Stimulated activated CD8-positive, alpha-beta memory T cell treated with anti-CD3 and anti-CD28 coated beads, Interleukin-4, amount 100 ng/mL, for 1 hour (primary cell): ENCODE measurements around the gene ZSCAN16.
"Not testable (repeated sequence)": the region's sequence is repeated elsewhere in the genome, so short reads cannot be mapped to it uniquely, and the experiment has no call there.

Source experiments
- DNase-seq, 2 donors: peaks; one replicate each; pipeline ENCODE4 v3.0.0-alpha.2; 2020; ENCODE audit warnings: low read depth in 2 of 2, low spot score in 1 of 2

Gene ZSCAN16

DNA sequence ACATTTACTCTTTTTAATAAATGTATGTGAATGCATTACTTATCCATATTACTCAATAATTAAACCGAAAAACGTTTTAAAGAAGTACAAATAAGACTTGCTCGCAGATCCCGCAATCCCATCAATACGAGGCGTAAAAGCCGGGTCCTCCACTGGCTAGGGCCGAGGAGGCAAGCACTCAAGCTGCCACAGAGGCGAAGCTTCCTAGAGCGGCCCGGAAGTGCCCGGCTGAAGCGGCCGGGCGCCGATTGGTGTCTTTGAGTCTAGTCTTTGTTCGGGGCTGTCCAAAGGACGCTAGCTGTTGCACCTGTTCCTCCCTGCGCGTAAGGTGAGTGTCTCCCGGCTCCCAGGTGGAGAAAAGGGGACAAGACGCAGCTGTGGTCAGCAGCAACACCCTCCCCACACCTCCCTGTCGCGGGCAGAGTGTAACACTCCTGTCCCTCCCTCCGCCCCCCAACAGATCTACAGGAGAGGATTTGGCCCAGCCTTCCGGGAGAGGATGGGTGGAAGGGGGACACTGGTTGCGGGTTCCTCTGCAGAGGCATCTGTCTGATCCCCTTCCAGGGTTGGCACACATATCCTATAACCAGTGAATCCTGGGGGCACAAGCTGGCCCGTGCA, at the start of gene ZSCAN16:
ZSCAN16 (plus strand) TSS at position 260 of the 621 bp plus-strand sequence. CDS start 835 bp downstream, outside the sequence.
- peak in 1 of 2 donors; percentile 57 for DNase-seq

GRCh38 chr6:28078050-28078449, 46.4 kb upstream of the ZSCAN16 start:
- no peak for DNase-seq

DNA sequence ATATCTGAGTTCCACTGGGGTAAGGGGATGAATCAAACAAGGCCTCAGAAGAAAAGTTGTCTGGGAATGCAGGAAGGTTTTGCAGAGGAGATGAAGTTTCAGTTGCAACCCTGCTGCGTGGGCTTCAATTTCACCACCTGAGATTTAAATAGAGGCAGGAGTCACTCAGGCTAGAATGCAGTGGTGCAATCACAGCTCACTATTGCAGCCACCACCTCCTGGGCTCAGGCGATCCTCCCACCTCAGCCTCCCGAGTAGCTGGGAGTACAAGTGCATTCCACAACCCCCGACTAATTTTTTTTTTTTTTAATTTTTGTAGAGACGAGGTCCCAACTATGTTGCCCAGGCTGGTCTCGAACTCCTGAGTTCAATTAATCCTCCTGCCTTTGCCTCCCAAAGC, 45.6 kb upstream of the ZSCAN16 start:
- no peak for DNase-seq

DNA sequence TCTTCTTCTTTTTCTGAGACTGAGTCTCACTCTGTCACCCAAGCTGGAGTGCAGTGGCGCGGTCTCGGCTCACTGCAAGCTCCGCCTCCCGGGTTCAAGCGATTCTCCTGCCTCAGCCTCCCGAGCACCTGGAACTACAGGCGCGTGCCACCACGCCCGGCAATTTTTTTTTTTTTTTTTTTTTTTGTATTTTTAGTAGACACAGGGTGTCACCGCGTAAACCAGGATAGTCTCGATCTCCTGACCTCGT, 44.1 kb upstream of the ZSCAN16 start, which contains the start of gene ZNF165:
ZNF165 (plus strand) TSS at position 188 of the 250 bp plus-strand sequence. CDS start 4,913 bp downstream, outside the sequence.
- DNase-seq, result not testable (repeated sequence)

DNA sequence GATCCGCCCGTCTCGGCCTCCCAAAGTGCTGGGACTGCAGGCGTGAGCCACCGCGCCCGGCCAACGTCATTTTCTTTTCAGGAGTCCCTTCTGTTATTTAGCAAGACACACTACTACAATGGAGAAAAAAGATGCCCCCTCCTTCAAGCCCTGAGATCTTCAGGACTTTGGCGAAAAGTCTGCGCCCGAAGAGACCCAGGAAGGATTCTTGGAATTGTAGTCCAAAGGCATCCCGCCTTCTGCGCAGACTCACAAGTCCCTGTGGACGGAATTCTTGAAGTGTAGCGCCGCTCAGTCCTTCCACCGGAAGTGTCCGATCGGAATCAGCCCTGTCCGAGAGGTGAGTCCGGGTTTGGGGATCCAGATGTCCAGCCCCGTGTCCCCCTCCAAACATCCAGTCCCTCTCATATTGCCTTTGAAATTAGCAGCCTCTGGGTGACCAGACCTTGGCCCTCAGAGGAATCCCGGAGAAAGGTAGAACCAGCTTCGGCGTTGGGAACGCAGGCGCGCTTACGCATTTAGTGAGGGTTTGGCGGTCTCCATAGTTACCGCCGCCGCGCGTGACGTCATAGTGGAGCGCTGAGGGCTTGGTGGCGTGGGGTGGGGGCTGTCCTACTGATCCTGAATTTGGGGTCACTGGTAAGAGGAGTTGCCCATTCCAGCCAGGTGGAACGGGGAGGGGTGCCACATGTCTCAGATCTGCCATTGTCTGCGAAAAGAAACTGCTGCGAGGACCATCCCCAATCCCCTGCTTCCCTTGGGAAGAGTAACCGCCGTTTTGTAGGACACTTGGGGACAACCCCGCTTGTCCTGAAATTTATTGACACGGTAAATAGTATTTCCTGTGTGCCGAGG, 43.6 kb upstream of the ZSCAN16 start:
- DNase-seq, result peak; percentile 81 to 83

DNA sequence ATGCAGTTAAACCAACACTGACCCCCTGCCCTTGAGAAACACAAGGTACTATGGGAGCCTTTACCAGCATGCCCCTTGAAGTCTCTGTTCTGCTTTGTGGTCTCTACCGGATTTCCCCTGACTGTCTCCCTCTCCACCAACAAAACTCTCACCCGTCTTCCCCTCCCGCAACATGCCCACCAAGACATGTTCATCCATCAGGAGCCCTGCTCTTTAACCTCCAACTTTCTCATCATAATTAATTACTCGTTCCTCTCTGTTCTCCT, 43.0 kb upstream of the ZSCAN16 start:
- DNase-seq, result peak in 1 of 2 donors; percentile 4

DNA sequence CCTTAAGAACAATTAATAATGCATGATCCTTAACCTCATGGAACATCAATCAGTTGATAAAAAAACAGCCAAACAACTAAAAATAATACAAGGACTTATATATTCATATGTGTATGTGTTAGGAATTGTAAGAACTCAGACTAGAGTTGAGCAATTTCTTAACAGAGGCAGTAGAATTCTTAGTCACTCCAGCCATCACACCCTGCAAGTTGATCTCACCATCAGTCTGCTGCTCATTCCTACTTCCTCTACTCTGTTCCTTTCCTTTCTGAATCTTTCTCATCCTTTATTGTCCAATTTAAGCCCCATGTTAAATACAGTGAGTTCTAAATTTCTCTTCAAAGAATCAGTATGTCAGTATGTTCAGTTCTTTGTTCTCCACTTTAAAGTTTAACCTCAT, 41.5 kb upstream of the ZSCAN16 start:
- DNase-seq, result no peak

GRCh38 chr6:28089054-28089453, 35.4 kb upstream of the ZSCAN16 start:
- DNase-seq, result no peak

GRCh38 chr6:28090917-28091586, 33.4 kb upstream of the ZSCAN16 start:
- DNase-seq, result no peak

DNA sequence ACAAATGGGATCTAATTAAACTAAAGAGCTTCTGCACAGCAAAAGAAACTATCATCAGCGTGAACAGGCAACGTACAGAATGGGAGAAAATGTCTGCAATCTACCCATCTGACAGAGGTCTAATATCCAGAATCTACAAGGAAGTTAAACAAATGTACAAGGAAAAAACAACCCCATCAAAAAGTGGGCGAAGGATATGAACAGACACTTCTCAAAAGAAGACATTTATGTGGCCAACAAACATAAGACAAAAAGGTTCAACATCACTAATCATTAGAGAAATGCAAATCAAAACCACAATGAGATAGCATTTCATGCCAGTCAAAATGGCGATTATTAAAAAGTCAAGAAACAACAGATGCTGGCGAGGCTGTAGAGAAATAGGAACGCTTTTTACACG, 22.2 kb upstream of the ZSCAN16 start:
- DNase-seq, result not testable (repeated sequence)

GRCh38 chr6:28102699-28103098, 21.7 kb upstream of the ZSCAN16 start:
- DNase-seq, result not testable (repeated sequence)

DNA sequence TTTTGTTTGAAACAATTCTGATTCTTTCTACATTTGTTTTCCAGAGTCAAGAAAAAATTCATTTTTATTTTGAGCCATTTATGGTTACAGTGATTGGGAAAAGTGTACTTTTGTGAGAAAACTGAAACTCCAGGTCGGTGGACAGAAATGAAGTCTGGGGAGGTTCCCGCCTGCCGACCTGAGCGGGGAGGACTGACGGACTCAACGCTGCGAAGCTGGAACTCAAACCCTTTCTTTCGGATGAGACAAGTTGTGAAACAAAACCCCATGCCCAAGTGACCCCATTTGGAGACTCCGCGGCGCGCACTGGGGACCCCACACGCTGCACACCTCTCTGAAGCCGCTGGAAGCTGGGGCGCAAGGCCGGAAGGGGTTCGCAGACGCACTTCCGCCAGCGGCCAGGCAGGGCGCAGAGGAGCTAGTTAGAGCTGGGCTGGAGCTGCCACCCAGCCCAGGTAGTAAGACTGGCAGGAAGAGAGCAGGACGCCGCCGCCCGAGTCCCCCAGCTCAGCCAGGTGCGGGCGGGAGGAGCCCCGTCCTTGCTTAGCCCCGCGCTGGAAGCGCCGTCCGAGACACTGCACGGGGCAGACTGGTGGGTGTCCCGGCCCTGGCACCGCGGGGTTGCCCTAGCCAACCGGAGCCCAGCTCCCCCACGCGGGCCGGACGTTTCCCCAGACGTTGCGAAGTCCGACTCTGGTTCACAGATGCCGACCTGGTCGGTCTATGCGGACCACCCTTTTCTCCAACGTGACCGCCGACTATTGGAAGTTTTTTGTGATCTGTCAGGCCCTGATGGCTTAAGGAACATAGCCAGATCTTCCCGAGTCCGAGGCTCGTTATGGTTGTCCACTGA, 19.8 kb upstream of the ZSCAN16 start:
- peak; percentile 61 to 67 for DNase-seq

DNA sequence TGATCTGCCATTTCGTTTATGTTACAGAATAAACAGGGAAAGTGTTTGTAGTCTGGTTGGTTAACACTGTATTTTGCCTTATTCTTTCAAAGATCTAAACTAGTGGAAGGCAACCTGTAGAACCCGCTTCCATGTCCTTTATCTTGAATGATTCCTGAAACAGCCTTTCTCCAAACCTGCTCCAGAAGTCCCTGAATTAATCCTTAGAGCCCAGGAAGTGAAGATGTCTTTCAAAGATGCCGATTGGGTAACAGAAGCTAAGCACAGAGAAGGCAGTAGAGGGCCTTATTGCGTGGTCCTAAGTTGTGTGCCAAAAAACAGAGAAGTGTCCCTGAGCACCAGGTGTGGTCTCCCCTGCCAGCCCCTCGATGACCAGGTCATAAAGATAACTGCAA, 19.2 kb upstream of the ZSCAN16 start:
- DNase-seq, result no peak

- DNase-seq, result no peak
Observed at GRCh38 chr6:28107506-28107905, 16.9 kb upstream of the ZSCAN16 start.

DNA sequence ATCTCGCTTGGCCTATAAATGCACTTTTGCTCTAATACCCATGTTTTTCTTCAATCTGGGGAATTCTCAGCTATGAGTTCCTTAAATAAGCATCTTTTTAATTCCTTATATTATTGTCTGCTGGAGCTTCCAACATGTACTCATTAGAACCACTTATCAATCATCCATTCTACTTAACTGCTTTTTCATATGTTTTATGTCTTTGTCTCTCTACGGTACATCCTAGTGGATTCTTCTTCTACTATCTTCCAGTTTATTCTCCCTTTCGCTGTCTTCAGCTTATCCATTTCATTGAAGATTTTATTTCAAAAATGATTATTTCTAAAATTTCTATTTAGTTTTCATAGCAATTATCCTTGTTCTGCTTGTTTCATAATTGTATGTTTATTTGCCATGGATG, 12.4 kb upstream of the ZSCAN16 start:
- DNase-seq, result no peak

DNA sequence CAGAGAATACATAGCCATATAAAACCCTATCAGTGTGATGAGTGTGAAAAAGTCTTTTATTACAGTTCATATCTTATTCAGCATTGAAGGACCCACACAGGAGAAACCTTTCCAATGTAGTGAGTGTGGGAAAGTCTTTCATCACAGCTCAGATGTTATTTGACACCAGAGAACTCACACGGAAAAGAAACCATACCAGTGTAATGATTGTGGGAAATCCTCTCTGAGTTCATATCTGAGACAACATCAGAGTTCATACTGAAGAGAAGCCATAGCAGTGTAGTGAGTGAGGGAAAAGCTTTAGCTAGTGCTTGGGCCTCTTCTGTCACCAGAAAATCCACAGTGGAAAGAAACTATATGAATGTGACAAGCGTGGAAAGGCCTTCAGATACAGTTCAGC, 8.6 kb upstream of the ZSCAN16 start:
- no peak for DNase-seq

DNA sequence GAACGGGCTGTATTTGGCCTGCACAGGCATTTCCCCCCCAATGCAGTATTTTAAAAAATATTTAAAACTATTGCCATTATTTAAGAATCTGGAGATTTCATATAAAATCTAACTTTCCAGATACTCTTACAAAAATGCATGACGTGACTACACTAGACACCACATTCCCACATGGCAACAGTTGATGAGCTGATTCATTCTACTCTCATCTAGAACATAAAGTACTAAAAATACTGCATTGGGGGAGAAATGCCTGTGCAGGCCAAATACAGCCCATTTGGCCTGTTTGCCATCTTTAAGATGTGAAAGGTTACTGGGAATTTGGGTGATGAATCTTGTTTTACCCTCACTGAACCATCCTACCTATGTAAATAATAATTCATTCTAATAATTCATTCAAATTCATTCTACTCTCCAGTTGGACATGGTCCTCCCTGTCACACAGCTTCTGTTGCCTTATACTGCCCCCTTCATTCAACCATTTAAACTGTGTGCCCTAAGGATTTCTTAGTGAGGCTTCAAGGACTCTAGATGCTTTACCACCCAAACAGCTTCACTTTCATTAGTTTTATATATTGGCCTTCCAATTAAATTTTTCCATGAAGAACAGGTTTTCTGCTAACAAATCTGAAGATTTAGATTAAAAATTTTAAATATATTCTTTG, 6.9 kb upstream of the ZSCAN16 start:
- DNase-seq, result no peak

DNA sequence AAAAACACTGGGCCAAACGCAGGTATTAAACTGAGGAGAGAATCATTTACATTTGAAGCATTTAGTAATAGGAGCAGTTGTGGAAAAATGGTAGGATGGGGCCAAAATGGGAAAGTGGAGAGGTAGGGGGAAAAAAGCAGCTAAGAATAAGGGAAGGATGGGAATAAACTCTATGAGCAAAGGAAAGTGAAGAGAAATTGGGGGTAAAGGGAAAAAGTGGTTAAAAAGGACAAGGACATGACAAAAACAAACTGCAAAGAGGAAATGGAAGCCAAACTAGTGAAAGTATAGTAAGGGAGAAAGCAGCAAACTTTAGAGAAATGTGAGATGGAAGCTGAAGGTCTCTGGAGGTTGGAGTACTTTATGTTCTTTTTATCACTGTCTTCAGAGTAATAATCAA, 6.2 kb upstream of the ZSCAN16 start:
- DNase-seq, result no peak

DNA sequence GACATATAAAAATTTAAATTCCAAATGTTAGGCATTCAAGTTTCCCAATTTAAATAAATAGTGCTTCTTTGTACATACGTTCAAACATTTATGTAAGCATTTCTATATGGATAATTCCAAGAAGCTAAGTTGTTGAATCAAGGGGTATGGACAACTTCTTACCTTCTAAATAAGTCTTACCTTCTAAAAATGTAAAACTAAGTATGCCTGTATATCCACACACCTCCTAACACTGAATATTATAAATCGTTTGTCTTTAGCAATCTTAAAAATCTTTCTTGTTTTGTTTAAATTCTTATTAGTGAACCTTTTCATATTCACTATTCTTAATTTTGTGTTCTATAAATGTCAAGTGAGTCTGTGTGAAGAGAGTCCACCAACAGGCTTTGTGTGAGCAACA, 2.5 kb upstream of the ZSCAN16 start:
- no peak for DNase-seq

DNA sequence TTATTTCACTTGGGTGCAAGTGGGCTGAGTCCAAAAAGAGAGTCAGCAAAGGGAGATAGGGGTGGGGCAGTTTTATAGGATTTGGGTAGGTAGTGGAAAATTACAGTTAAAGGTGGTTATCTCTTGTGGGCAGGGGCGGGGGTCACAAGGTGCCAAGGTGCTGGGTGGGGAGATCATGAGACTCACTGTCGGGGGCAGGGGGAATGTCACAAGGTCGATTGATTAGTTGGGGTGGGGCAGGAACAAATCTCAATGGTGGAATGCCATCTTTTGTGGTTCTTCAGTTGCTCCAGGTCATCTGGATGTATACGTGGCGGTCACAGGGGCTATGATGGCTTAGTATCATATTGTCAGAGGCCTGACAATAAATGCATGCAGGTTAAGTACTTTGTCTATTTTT, 2.1 kb upstream of the ZSCAN16 start:
- DNase-seq, result not testable (repeated sequence)

DNA sequence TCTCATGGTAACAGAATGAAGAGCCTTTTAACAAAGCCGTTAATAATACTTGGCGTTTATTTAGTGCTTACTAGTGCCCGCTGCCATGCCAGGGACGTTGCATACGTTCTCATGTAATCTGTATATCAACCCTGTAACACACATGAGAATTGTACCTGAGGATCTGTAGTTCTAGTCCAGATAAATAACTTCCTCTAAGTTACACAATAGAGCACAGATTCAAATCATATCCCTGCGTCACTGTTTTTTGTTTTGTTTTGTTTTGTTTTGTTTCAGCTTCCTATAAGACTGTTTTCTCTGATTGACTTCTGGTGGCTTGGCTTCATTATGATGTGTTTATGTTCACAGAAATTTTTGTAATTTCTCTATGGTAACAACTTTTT, 553 bp downstream of the ZSCAN16 start:
- no peak for DNase-seq
